ENCODE results near the gene MAPK10.

DNA sequence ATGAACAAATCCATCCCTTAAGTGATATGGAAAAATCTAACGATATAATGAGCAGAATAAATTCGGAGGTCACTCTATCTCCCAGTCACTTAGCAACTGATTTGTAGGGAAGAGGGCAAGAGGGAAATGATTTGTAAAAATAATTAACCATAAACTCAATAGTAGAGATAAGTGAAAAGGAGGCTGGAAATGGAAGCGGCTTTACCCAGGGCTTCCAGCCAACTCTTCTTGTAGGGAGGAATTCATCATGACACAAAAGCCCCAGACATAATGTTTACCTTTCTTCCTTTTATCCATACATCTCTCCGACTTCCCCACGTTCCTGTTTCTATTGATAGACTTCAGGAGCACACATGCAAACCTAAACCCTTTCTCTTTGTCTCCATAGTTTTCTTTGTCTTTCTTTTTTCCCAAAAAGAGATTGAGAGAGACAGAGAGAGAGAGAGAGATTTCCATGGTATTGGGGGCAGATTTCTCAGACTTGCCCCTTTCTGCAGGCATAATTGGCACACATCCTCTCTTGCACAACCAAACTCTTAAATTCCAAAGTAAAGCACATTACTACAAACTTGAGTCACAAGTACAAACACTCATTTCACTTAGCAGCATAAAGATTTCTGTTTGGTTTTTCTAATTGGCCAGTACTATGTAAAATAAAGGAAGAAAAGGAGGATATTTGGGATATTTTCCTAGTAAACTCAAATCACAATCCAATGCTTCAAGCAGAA lies 140.9 kb downstream of the MAPK10 start:
- TF ChIP-seq EZH2 (IDR thresholded peaks at IDR 0.05; ENCODE audit: borderline replicate concordance) (no peak), EZH2phosphoT487 (IDR thresholded peaks at IDR 0.05; ENCODE audit: low read depth, severe bottlenecking, unreplicated experiment) (no peak)
- TF ChIP-seq, protein P1, sequence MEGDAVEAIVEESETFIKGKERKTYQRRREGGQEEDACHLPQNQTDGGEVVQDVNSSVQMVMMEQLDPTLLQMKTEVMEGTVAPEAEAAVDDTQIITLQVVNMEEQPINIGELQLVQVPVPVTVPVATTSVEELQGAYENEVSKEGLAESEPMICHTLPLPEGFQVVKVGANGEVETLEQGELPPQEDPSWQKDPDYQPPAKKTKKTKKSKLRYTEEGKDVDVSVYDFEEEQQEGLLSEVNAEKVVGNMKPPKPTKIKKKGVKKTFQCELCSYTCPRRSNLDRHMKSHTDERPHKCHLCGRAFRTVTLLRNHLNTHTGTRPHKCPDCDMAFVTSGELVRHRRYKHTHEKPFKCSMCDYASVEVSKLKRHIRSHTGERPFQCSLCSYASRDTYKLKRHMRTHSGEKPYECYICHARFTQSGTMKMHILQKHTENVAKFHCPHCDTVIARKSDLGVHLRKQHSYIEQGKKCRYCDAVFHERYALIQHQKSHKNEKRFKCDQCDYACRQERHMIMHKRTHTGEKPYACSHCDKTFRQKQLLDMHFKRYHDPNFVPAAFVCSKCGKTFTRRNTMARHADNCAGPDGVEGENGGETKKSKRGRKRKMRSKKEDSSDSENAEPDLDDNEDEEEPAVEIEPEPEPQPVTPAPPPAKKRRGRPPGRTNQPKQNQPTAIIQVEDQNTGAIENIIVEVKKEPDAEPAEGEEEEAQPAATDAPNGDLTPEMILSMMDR (IDR thresholded peaks at IDR 0.05; ENCODE audit: poor library complexity), result no peak

Measured in hepatocyte (in vitro differentiated cells).